ENCODE results near the gene CDH12.
"Not testable (repeated sequence)": the region's sequence is repeated elsewhere in the genome, so short reads cannot be mapped to it uniquely, and the experiment has no call there.

GRCh38 chr5:22139662-22140300 lies 713.4 kb downstream of the CDH12 start:
- not testable (repeated sequence) for TF ChIP-seq CTCF (IDR thresholded peaks at IDR 0.05; ENCODE audit: low read depth, low read length); EZH2phosphoT487 (IDR thresholded peaks at IDR 0.05; ENCODE audit: low read depth)
